K562 (cell line): ENCODE results near the gene EFEMP2. TPM values are rescaled to one million over a fixed set of nuclear protein-coding genes. Genes with fewer than 3 reads are reported as not detected.

ENCODE experiments used
- CTBP1 ChIP-seq: fragments of 450-650 bp; IDR thresholded peaks from 2 replicates; pipeline ENCODE4 v1.6.1; 2016; ENCODE audit warnings: borderline replicate concordance
- EZH2 ChIP-seq: IDR thresholded peaks from 2 replicates; pipeline ENCODE4 v1.6.1; 2012; ENCODE audit warnings: low read depth, mild to moderate bottlenecking, inconsistent platforms, low read length, borderline replicate concordance
- GTF2F1 ChIP-seq: IDR thresholded peaks from 2 replicates; pipeline ENCODE4 v1.6.1; 2011; ENCODE audit warnings: low read depth, low read length, improper control_type of control experiment
- HDAC1 ChIP-seq, 2 experiments: fragments of 450-650 bp; IDR thresholded peaks; 2 replicates each; pipeline ENCODE4 v1.6.1; 2016 to 2017; ENCODE audit warnings: inconsistent platforms in 1 of 2, mild to moderate bottlenecking in 1 of 2, moderate library complexity in 1 of 2
- HMGN3 ChIP-seq: IDR thresholded peaks from 2 replicates; pipeline ENCODE4 v1.6.1; 2011; ENCODE audit warnings: borderline replicate concordance, low read depth, mild to moderate bottlenecking, mixed read lengths, low read length; ENCODE audit not compliant: insufficient read length; ENCODE audit errors: extremely low read depth
- L3MBTL2 ChIP-seq: fragments of 450-650 bp; IDR thresholded peaks from 2 replicates; pipeline ENCODE4 v1.6.1; 2016; ENCODE audit warnings: mild to moderate bottlenecking, moderate library complexity
- MAFF ChIP-seq: IDR thresholded peaks from 2 replicates; pipeline ENCODE4 v1.6.1; 2012; ENCODE audit warnings: low read length, improper control_type of control experiment
- MECOM ChIP-seq: fragments of 250-450 bp; sonication (Bioruptor Pico); IDR thresholded peaks from 2 replicates; pipeline ENCODE4 v1.8.0; 2022; ENCODE audit warnings: inconsistent platforms
- NR2C2 ChIP-seq, 2 experiments: fragments of 200-800 bp in 1 of 2; sonication (Bioruptor generic) in 1 of 2; sonication (generic) in 1 of 2; formaldehyde crosslinking in 1 of 2; IDR thresholded peaks; 2 replicates each; pipeline versions ENCODE4 v1.6.1 to v1.8.0; 2016 to 2022; ENCODE audit warnings: mild to moderate bottlenecking in 1 of 2, missing compliant biosample characterization in 1 of 2, missing genetic modification characterization in 1 of 2, missing genetic modification reagents in 1 of 2
- PHF20 ChIP-seq: fragments of 450-650 bp; IDR thresholded peaks from 2 replicates; pipeline ENCODE4 v1.6.1; 2018; ENCODE audit not compliant: partially characterized antibody
- RAD21 ChIP-seq, 2 experiments: fragments of 250-450 bp in 1 of 2; fragments of 450-650 bp in 1 of 2; sonication (Bioruptor Pico) in 1 of 2; formaldehyde crosslinking in 1 of 2; IDR thresholded peaks in 1 of 2; conservative IDR thresholded peaks in 1 of 2; 2 replicates each; pipeline versions ENCODE4 v1.4.0 to v1.8.0; 2020 to 2022; ENCODE audit warnings: mild to moderate bottlenecking in 2 of 2, moderate library complexity in 1 of 2
- SMAD2 ChIP-seq: fragments of 150-350 bp; IDR thresholded peaks from 2 replicates; pipeline ENCODE4 v1.6.1; 2014; ENCODE audit warnings: low read depth, mild to moderate bottlenecking, low read length
- ZBTB1 ChIP-seq: sonication (generic); formaldehyde crosslinking; IDR thresholded peaks from 2 replicates; pipeline ENCODE4 v1.8.1; 2023; ENCODE audit warnings: missing genetic modification reagents, low read depth, mild to moderate bottlenecking, borderline replicate concordance
- ZNF165 ChIP-seq: fragments of 250-450 bp; sonication (Bioruptor Pico); IDR thresholded peaks from 2 replicates; pipeline ENCODE4 v1.4.0; 2020; ENCODE audit warnings: borderline replicate concordance
- ZNF445 ChIP-seq: fragments of 250-450 bp; sonication (Bioruptor Pico); IDR thresholded peaks from 2 replicates; pipeline ENCODE4 v1.4.0; 2020; ENCODE audit warnings: low read depth, mild to moderate bottlenecking, moderate library complexity
- ZSCAN29 ChIP-seq: fragments of 450-650 bp; IDR thresholded peaks from 2 replicates; pipeline ENCODE4 v1.6.1; 2017
- polyA plus RNA-seq, 8 experiments: library from polyadenylated mRNA; depleted of rRNA in 4 of 8; stranded (reverse) in 5 of 8; unstranded in 3 of 8; fragments of >200 nt; fragmentation: Nextera tagmentation in 2 of 8; fragmentation: Illumina TruSeq in 1 of 8; extraction: Ambion mirVana in 2 of 8; extraction: Trizol in 1 of 8; gene quantifications; 2 replicates each; pipeline versions ENCODE4 v1.2.1 to v1.2.3, GENCODE V29; 2011 to 2014; ENCODE audit warnings: inconsistent platforms in 1 of 8, missing spikeins in 1 of 8
- total RNA-seq, 7 experiments: library from RNA; depleted of rRNA in 6 of 7; stranded (reverse); fragments of >200 nt in 6 of 7; fragmentation: Illumina TruSeq in 2 of 7; extraction: Trizol in 2 of 7; gene quantifications; 2 replicates each; pipeline versions ENCODE4 v1.2.1 to v1.2.3, GENCODE V29; 2011 to 2021; ENCODE audit warnings: low replicate concordance in 1 of 7
- TF ChIP-seq, protein P1 (sequence below): fragments of 450-650 bp; IDR thresholded peaks from 2 replicates; pipeline ENCODE4 v1.6.1; 2017; ENCODE audit warnings: mild to moderate bottlenecking, moderate library complexity
- TF ChIP-seq, protein P2 (sequence below): IDR thresholded peaks from 3 replicates; pipeline ENCODE4 v1.6.1; 2011; ENCODE audit warnings: borderline replicate concordance, mild to moderate bottlenecking; ENCODE audit not compliant: insufficient read length, insufficient read depth
- TF ChIP-seq, protein P3 (sequence below): sonication (generic); formaldehyde crosslinking; IDR thresholded peaks from 2 replicates; pipeline ENCODE4 v1.8.1; 2023; ENCODE audit warnings: mild to moderate bottlenecking, missing genetic modification reagents
- TF ChIP-seq, protein P4 (sequence below): sonication (generic); formaldehyde crosslinking; IDR thresholded peaks from 2 replicates; pipeline ENCODE4 v1.8.1; 2023; ENCODE audit warnings: mild to moderate bottlenecking, missing genetic modification reagents
- TF ChIP-seq, protein P5 (sequence below): sonication (generic); formaldehyde crosslinking; IDR thresholded peaks from 2 replicates; pipeline ENCODE4 v1.4.0; 2020; ENCODE audit warnings: mild to moderate bottlenecking, missing genetic modification reagents

Gene EFEMP2
- total and polyA plus RNA-seq, 9 of the 15 experiments (the other 6 are each of a cell fraction or from before 2014, with no cell fraction given) = 0.07 to 2.9 (median 0.69) TPM; not detected in 1

DNA sequence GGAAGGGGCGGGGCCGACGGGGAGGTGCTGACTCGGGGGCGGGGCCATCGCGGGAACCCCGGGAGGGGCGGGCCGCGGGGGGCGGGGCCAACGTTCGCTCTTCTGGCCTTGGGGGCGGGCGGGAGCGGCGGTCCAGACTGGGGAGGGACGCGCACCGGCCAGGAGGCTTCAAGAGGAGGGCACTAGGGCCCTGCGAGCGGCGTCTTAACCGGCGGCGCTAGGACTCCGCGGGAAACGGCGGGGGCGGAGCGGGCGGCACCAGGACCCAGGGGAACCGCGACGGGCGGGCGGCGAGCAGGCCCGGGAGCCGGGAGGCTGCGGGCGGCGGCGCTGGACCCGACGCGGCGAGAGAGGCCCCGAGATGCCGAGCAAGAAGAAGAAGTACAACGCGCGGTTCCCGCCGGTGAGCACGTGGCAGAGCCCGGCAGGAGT, 46.6 kb upstream of the EFEMP2 start, which contains the start of gene DRAP1 (continued):
- TF ChIP-seq, protein P1, sequence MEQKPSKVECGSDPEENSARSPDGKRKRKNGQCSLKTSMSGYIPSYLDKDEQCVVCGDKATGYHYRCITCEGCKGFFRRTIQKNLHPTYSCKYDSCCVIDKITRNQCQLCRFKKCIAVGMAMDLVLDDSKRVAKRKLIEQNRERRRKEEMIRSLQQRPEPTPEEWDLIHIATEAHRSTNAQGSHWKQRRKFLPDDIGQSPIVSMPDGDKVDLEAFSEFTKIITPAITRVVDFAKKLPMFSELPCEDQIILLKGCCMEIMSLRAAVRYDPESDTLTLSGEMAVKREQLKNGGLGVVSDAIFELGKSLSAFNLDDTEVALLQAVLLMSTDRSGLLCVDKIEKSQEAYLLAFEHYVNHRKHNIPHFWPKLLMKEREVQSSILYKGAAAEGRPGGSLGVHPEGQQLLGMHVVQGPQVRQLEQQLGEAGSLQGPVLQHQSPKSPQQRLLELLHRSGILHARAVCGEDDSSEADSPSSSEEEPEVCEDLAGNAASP = no peak
- TF ChIP-seq, protein P2, sequence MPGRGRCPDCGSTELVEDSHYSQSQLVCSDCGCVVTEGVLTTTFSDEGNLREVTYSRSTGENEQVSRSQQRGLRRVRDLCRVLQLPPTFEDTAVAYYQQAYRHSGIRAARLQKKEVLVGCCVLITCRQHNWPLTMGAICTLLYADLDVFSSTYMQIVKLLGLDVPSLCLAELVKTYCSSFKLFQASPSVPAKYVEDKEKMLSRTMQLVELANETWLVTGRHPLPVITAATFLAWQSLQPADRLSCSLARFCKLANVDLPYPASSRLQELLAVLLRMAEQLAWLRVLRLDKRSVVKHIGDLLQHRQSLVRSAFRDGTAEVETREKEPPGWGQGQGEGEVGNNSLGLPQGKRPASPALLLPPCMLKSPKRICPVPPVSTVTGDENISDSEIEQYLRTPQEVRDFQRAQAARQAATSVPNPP = no peak
- no peak for TF ChIP-seq SMAD2
- TF ChIP-seq, protein P3, sequence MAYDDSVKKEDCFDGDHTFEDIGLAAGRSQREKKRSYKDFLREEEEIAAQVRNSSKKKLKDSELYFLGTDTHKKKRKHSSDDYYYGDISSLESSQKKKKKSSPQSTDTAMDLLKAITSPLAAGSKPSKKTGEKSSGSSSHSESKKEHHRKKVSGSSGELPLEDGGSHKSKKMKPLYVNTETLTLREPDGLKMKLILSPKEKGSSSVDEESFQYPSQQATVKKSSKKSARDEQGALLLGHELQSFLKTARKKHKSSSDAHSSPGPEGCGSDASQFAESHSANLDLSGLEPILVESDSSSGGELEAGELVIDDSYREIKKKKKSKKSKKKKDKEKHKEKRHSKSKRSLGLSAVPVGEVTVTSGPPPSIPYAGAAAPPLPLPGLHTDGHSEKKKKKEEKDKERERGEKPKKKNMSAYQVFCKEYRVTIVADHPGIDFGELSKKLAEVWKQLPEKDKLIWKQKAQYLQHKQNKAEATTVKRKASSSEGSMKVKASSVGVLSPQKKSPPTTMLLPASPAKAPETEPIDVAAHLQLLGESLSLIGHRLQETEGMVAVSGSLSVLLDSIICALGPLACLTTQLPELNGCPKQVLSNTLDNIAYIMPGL (CRISPR knock-in tag) = 0 out of 2 replicates have a peak, but pooled peaks have one; percentile 26
- peak; percentile 96 for TF ChIP-seq CTBP1
- peak; percentile 46 for TF ChIP-seq PHF20
- peak; percentile 67 for TF ChIP-seq NR2C2 (CRISPR knock-in tag; IDR thresholded peaks at IDR 0.05)
- peak; percentile 76 for TF ChIP-seq NR2C2 (tag; IDR thresholded peaks at IDR 0.05)
- TF ChIP-seq HDAC1 (IDR thresholded peaks at IDR 0.05) = peak; percentile 23 to 50; a peak in 2 of 4 replicates
- TF ChIP-seq, protein P4, sequence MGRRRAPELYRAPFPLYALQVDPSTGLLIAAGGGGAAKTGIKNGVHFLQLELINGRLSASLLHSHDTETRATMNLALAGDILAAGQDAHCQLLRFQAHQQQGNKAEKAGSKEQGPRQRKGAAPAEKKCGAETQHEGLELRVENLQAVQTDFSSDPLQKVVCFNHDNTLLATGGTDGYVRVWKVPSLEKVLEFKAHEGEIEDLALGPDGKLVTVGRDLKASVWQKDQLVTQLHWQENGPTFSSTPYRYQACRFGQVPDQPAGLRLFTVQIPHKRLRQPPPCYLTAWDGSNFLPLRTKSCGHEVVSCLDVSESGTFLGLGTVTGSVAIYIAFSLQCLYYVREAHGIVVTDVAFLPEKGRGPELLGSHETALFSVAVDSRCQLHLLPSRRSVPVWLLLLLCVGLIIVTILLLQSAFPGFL (CRISPR knock-in tag) = no peak
- TF ChIP-seq L3MBTL2 = peak; percentile 70
- no peak for TF ChIP-seq MAFF
- TF ChIP-seq ZNF445 = no peak
- TF ChIP-seq EZH2 = no peak
- peak; percentile 98 for TF ChIP-seq HMGN3
- TF ChIP-seq ZNF165 (CRISPR knock-in tag) = no peak
- peak; percentile 64; the same call in 1 of the 2 replicates for TF ChIP-seq ZBTB1
- peak; percentile 47 to 57 for TF ChIP-seq RAD21 (CRISPR knock-in tag; conservative IDR thresholded peaks at IDR 0.05 in 1 of 2, IDR thresholded peaks at IDR 0.05 in 1 of 2)
- no peak for TF ChIP-seq GTF2F1
- TF ChIP-seq, protein P5, sequence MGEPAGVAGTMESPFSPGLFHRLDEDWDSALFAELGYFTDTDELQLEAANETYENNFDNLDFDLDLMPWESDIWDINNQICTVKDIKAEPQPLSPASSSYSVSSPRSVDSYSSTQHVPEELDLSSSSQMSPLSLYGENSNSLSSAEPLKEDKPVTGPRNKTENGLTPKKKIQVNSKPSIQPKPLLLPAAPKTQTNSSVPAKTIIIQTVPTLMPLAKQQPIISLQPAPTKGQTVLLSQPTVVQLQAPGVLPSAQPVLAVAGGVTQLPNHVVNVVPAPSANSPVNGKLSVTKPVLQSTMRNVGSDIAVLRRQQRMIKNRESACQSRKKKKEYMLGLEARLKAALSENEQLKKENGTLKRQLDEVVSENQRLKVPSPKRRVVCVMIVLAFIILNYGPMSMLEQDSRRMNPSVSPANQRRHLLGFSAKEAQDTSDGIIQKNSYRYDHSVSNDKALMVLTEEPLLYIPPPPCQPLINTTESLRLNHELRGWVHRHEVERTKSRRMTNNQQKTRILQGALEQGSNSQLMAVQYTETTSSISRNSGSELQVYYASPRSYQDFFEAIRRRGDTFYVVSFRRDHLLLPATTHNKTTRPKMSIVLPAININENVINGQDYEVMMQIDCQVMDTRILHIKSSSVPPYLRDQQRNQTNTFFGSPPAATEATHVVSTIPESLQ = no peak
- TF ChIP-seq MECOM = no peak
- TF ChIP-seq ZSCAN29 = no peak
